SU-DHL-6 (cell line): Measurements from ENCODE around the gene HDAC10.

ENCODE experiments used
- CTCF ChIP-seq: fragments of 200-600 bp; sonication (generic); IDR thresholded peaks from one replicate; pipeline ENCODE4 v1.5.1; 2017; ENCODE audit warnings: antibody characterized with exemption, mild to moderate bottlenecking, low read length, moderate library complexity; ENCODE audit not compliant: insufficient read depth, poor library complexity, severe bottlenecking
- EZH2phosphoT487 ChIP-seq: fragments of 200-600 bp; sonication (generic), shearing (Covaris generic); conservative IDR thresholded peaks from 2 replicates; pipeline ENCODE4 v1.6.1; 2018; ENCODE audit warnings: mild to moderate bottlenecking, antibody characterized with exemption, low read length, moderate library complexity, mixed read lengths

- TF ChIP-seq EZH2phosphoT487, result no peak
- no peak for TF ChIP-seq CTCF
Measured at GRCh38 chr22:50257451-50258360, 6.6 kb upstream of the HDAC10 start.
